ENCODE data around the gene DBNL.

Gene DBNL

DNA sequence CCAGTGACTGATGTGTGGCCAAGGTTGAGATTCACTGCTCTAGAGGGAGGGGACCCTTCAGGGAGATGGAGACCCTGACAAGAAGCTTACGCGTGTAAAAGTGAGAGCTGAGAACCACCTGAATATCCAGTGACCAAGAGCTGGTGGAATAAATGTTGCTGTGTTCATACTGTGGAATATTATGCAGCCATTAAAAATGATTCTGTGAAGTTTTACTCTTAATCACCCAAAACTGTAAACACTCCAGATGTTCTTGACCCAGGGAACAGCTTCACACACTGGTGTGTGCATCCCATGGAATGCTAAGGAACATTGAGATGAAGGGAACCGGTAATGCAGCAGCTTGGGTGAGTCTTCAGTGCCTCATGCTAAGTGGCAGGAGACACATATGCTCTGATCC, 42.1 kb downstream of the DBNL start:
- no peak overlapping the region for H3K4me3 ChIP-seq (ENCODE audit: control insufficient read depth, low read depth, low read length)
- DNase-seq (ENCODE audit: low read depth): no peak
- TF ChIP-seq, protein P1, sequence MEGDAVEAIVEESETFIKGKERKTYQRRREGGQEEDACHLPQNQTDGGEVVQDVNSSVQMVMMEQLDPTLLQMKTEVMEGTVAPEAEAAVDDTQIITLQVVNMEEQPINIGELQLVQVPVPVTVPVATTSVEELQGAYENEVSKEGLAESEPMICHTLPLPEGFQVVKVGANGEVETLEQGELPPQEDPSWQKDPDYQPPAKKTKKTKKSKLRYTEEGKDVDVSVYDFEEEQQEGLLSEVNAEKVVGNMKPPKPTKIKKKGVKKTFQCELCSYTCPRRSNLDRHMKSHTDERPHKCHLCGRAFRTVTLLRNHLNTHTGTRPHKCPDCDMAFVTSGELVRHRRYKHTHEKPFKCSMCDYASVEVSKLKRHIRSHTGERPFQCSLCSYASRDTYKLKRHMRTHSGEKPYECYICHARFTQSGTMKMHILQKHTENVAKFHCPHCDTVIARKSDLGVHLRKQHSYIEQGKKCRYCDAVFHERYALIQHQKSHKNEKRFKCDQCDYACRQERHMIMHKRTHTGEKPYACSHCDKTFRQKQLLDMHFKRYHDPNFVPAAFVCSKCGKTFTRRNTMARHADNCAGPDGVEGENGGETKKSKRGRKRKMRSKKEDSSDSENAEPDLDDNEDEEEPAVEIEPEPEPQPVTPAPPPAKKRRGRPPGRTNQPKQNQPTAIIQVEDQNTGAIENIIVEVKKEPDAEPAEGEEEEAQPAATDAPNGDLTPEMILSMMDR (conservative IDR thresholded peaks at IDR 0.05; ENCODE audit: control insufficient read depth, insufficient read depth, low read depth, low read length): no peak

- TF ChIP-seq, protein P1 (conservative IDR thresholded peaks at IDR 0.05; ENCODE audit: control insufficient read depth, insufficient read depth, low read depth, low read length): no peak
- no peak overlapping the region for H3K4me3 ChIP-seq (ENCODE audit: control insufficient read depth, low read depth, low read length)
- DNase-seq (ENCODE audit: low read depth): peak; percentile 96
Measured at GRCh38 chr7:44087911-44088838, 43.7 kb downstream of the DBNL start.

- no peak for DNase-seq (ENCODE audit: low read depth)
- TF ChIP-seq, protein P1 (conservative IDR thresholded peaks at IDR 0.05; ENCODE audit: control insufficient read depth, insufficient read depth, low read depth, low read length): no peak
- H3K4me3 ChIP-seq (ENCODE audit: control insufficient read depth, low read depth, low read length): no peak overlapping the region
Measured at GRCh38 chr7:44093102-44093641, 48.7 kb downstream of the DBNL start.

GRCh38 chr7:44094365-44094764, 49.9 kb downstream of the DBNL start:
- DNase-seq (ENCODE audit: low read depth): no peak
- no peak overlapping the region for H3K4me3 ChIP-seq (ENCODE audit: control insufficient read depth, low read depth, low read length)
- TF ChIP-seq, protein P1 (conservative IDR thresholded peaks at IDR 0.05; ENCODE audit: control insufficient read depth, insufficient read depth, low read depth, low read length): no peak

- DNase-seq (ENCODE audit: low read depth): no peak
- no peak overlapping the region for H3K4me3 ChIP-seq (ENCODE audit: control insufficient read depth, low read depth, low read length)
- TF ChIP-seq, protein P1 (conservative IDR thresholded peaks at IDR 0.05; ENCODE audit: control insufficient read depth, insufficient read depth, low read depth, low read length): no peak
Measured at GRCh38 chr7:44094883-44095592, 50.5 kb downstream of the DBNL start.

GRCh38 chr7:44095781-44096180, 51.3 kb downstream of the DBNL start:
- TF ChIP-seq, protein P1 (conservative IDR thresholded peaks at IDR 0.05; ENCODE audit: control insufficient read depth, insufficient read depth, low read depth, low read length): no peak

More at GRCh38 chr7:44095781-44096180, 51.3 kb downstream of the DBNL start:
- DNase-seq (ENCODE audit: low read depth): no peak
- no peak overlapping the region for H3K4me3 ChIP-seq (ENCODE audit: control insufficient read depth, low read depth, low read length)

All from fibroblast of mammary gland (primary cell).